NCI-H146 treated with DMSO at 0.1 percent for 48 hours (cell line): ENCODE measurements around the gene HPS4.

ENCODE experiments used
- DNase-seq: peaks from one replicate; lab custom pipeline; 2025; ENCODE audit not compliant: unreplicated experiment; lab: John Stamatoyannopoulos, UW

HPS4 gene

DNA sequence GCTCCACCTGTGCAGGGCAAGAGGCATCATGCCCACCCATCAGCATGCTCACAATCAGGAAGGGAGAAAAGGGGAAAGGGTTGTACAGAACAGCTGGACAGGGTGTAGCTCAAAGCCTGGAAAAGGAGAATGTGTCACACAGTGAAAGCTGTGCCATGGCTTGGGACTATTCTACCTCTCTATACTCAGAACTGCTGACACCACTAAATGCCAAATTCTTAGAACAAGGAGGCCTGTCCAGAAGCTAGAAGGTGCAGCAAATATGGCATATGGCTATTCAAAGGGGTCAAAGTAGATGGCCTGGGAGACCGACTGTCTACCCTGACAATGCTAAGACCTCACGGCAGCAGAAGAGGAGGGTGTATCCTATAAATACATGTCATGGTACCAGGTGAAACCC lies 12.8 kb downstream of the HPS4 start:
- DNase-seq: no peak

DNA sequence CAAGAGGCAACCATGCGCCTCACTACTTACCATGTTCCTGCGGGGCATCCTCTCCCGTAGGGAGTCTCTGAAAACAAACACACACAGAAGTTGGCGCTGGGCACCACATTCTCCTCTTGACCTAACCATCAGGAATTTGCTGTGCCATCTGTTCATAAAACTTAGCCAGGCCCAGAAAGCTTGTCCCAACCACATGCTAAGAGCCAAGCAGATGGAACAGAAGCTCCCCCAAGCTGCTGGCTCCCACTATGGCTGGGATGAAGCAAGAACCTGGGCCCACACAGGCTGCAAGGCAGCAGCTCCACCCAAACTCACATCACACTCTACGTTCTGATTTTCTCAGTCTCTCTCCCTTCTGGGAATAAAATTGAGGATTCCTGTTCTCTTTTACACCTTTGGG lies 17.4 kb downstream of the HPS4 start:
- no peak for DNase-seq

DNA sequence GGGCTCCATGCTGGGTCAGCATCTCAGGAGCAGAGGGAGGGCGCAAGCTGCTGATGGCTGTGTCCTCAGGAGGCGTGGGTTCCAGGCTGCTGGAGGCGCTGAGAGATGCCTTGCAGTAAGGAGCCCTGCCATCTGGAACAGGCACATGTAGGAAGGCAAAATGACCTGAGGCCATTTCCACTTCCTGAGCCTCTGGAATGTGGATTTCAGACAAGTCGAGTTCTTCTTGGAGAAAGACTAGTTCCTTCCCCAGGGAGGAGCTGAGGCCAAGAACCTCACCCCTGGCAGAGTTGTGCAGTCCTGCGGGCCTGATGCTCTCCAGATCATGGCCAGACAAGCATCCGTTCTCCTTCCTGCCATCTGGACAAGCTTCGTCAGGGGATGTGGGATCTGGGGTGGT lies 19.3 kb downstream of the HPS4 start:
- no peak for DNase-seq

DNA sequence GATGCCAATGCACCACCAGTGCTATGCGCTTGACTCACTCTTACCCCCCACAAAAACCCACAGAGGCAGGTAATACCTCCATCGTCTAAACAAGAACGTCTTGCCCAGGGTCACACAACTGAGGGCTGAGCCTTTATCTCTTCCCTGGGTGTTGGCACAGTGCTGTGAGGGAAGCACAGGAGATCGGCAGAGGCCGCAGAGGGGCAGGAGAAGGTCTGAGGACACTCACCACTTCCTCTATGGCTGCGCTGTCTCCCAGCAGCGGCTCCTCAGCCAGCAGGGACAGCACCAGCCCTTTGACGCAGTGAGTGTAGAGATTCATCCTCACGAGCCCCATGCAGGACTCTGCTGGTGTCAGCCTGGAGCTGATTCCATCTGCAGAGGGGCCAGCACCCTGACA lies 19.9 kb downstream of the HPS4 start:
- no peak for DNase-seq

DNA sequence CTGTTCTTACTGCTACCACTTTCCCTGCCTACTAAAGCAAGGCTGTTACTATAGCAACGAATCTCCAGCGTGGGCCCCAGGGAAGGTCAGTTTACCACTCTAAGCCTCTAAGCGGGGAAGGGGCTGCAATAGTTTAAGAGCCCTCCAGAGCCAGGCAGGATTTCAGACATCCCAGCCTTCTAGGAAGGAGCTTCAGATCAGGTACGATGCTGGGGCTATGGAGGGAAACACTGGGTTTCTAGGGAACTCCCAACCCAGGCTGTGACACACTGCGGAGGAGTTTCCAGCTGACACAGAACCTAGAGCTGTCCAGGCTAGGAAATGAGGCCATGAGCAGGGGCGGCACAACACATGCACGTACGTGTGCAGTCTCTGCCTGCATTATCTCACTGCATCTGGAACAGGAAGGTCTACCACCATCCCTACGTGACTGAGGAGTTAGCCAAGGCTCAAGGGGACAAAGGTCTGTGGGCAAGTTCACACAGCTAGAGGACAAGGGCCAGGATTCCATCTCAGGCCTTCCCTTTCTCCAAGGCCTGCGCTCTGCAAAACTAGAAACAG lies 20.4 kb downstream of the HPS4 start:
- DNase-seq: no peak

DNA sequence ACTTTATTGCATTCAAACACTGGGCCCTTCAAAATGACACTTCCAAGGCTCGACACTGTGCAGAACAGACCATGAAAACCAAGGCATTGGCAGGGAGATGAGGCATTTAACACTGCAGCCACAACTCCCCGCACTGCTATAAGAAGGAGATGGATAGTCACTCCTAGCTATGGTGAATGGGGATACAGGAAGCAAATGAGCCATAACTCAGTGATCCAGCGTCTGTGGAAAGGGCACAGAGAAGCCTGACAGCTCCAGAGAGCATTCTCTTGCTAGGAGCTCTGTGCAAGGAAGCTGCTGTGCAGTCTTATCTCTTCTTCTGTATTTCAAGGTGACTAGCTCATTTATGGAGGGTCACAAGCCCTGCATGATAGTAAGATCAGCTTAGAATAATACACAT lies 20.9 kb downstream of the HPS4 start:
- DNase-seq: no peak

DNA sequence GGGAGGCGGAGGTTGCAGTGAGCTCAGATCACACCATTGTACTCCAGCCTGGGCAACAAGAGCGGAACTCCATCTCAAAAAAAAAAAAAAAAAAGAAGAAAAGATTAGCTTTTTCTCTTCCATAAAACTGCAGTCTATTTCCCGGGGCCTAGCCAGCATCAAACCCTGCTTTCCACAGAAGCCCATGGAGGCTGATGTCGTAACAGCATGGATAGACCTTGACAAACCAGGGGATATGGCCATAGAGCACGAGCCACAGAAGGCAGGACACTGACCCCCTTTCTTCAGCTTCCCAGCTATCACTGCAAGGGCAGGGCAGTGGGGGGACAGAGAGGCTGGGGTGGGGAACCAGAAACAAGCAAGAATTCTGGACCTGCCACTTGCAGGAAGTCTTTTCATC lies 21.5 kb downstream of the HPS4 start:
- DNase-seq: no peak

DNA sequence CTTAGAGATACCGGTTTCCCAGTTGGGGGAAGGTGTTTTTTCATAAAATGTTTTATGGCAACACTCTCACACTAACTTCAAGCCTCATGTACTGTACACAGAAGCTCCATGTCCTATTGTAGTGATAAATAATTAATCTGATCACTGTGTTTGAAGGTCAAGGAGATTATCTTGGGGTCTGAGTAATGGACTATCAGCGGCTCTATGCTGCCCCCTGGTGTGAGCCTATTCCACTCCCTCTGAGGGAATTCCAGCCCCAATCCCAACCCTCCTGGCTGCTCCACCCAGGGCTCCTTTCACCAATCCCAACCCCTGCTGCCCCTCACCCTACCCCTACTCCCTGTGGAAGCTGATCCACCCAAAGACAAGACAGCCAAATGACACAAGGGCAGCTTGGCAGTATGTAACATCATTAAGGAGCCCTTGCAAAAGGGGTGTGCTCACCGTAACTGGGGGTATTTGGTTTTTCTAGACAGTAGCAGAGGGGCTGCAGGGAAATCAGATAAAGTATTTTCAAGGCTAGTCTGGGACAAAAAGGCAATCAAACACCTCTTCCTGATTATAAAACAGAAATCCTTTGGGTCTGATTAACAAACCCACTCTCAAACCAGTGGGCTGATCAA lies 22.3 kb downstream of the HPS4 start:
- DNase-seq: peak; percentile 2

DNA sequence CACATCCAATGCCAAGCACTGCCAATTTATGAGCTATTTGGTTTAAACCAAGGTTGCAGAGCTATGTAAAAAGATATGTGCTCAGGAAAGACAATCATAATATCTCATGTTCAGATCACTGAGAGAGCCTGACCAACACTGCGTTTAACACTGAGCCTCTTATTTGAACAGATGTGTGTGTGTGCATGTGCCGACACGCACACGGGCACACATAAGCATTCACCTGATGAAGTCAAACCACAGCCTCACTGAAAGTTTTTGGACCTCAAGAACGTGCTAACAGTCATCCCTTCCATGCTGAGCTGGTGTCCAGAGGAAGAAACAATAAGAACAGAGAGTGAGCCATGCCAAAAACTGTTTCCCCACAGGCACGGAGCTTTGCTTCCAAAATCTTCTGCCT lies 23.4 kb downstream of the HPS4 start:
- no peak for DNase-seq

DNA sequence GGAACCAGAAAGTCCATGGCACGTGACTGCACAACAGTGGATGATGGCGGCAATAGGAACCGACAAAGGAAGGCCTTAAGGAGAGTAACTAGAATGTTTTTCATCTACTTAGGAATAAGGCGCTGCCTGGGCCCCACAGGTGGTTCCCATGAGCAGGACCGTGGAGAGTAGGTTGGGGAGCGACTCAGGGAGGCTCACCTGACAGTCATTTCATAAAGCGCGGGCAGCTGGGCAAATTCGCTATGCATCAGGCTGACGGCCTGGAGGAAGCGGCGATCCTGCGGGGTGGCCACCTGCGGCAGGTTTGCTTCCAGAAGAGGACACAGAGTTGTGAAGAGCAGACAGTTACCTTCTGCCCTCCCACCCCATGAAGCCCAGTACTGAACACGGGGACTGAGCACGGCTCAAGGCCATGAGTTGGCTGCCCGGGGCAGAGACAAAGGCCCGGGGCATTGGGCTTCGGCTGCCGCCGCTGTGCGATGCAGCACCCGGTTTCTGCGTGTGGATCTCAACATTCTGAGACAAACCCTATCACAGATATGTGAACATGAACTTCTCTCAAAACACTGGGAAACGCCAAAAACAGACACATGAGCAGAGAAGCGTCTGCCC lies 25.8 kb downstream of the HPS4 start:
- no peak for DNase-seq

DNA sequence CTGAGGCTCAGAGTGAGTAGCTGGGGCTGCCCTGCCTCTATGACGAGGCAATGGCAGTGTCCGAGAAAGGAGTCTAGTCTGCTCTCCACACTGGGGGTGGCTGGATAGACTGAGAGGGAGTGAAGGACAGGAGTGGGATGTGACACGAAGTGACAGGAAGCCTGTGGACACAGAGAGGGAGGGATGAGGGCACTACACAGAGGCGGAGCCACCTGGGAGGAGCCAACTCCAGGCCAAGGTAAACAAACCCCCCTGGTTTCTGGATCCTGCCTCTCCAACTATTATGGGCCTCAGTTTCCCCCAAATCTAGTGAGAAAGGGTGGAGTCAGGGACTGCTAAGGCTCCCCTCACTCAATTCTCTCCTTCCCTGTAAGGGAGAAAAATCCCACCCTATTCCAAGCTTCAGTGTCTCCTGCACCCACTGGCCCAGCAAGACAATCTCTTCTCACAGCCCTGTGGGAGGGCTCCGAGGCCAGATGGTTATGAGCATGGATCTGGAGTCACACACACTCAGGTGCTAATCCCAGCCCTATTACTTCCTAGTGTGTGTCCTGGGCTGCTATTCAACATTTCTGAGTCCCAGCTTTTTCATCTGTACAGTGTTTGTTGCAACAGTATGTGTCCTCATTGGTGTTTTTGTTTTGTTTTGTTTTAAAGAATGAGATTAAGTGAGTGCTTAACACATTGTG lies 29.6 kb downstream of the HPS4 start:
- no peak for DNase-seq

DNA sequence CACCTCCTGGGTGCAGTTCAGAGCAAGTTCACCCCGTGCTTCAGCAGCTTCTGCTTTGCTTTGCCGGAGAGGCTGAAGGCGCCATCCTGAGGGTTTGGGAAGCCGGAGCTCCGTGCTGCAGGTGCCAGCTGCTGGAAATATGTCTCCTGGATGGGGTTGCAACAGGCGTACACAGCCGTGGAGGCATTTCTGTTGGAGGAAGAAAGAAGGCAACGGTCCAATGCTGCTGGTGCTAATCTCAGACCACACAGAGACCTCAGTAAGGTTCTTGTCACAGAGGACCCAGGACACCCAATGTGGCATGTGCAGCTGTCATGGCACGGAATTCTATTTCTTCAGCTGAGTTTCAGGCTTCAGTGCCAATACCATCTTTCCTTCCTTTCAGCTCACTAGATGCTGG lies 30.4 kb downstream of the HPS4 start:
- no peak for DNase-seq

DNA sequence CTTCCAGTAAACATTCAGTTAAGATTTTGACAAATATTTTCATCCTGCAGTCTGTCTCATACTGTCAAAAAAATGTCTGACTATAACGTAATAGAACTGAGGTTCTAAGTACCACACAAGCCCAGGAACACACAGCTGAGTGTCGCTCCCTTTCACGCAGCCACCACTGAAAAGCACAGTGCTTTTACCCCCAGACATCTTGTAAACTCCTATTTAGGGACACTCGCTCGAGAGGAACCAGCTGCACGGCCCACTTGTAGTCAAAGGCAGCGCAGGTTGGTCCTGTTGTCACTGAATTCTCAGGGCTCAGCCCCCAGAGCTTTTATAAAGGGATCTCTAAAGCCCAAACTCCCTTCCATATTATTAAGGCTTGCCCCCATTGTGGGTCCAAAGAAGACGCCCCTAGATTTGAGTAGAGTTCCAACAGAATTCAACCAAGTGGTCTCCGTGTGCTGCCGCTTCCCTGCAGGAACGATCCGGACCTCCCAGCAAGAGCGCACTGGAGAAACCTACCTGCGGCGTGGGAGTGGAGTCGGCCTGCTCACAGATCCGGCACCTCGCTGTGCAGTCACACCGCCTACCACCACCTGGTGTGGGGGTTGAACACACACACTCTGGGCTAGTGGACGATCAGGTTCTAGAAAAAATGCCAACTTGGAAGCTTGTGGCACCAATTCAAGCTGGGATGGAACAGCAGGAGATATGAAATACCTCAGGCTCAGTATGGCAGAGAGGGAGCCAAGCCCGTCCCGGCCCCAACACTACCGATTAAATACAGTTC lies 31.2 kb downstream of the HPS4 start:
- DNase-seq: no peak

DNA sequence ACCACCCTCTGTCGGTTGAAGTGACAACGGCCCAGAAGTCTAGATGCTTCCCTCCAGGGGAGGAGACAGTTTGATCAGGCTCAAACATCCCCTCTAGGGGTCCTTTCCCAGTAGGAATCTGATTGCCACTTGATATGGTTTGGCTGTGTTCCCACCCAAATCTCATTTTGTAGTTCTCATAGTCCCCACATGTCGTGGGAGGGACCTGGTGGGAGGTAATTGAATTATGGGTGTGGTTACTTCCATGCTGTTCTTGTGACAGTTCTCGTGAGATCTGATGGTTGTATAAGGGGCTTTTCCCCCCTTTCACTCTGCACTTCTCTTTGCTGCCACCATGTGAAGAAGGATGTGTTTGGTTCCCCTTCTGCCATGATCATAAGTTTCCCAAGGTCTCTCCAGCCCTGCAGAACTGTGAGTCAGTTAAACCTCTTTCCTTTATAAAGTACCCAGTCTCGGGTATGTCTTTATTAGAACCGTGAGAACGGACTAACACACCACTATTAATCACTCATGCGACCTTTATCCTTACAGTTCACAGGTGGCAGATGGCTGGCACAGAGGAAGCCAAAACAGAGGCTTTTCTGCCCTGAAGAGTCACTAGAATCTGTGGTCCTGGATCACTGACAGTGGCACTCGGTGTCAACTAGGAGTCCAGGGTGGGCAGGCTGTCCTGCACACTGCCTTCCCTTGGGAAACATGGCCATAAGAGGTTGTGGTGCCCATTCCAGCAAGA lies 33.0 kb downstream of the HPS4 start:
- DNase-seq: no peak

DNA sequence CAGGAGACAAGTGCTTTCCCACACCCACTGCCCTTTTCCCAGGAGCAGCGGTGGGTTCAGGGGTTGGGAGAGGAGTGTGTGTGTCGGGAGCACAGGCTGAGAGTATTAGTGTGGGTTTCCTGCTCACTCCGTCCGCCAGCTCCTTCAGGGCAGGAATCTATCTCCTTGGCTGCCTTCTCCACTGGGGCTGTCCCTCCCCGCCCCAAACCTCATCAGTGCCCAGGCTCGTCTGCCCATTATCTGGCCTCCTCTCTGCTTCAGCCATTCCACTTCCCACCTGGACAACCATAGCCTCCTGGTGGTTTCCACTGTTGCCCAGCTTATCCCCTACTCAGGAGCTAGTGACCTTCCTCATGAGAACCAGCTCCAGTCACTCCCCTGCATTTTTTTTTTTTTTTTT lies 34.6 kb downstream of the HPS4 start:
- DNase-seq: no peak

DNA sequence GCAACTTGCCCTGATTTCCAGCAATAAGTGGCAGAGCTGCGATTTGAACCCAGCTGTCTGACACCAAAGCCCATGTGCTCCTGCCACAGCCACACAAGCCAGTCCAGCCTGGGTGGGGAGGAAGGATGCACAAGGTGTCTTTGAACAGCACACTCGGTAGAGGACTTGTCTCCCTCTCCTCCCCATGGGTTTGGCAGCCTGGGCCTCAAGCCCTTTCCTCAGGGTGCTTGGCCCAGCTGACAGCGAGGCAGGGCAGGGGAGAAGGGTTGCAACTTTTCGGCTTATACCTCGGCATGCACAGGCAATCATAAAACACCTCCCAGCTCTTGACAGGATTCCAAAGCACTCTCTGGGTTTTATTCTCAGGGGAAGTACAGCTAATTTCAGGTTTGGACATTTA lies 35.2 kb downstream of the HPS4 start:
- DNase-seq: no peak

DNA sequence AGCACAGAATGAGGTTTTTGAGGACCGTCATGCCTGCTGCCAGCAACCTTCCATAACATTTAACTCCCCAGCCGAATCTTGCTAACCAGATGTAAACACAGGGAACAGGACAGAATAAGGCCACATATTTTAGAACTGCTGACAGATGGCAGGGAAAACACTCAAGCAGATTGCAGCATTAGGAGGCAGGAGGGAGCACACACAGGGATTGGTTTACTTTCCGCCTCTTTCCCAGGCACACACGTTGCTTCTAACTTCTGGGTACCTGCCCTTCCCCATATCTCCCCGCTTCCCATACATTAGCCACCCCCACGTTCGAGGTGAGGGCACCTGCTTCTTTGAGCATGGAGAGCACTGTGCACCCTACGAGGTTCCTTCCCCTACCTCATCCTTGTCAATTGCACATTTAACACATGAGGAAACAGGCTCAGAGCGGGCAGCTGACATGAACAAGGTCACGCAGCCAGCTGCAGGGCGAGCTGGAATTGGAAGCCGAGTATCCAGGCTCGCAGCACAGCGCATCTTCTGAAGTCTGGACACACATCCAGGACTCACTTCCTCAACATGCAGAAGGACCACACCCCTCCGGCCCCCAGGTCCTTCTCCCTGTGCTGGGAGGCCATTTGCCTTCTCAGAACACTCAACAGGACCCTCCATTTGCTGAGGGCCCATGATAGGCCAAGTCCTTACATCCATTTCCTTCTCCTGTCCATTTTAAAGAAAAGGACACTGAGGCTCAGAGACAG lies 35.8 kb downstream of the HPS4 start:
- DNase-seq: no peak

DNA sequence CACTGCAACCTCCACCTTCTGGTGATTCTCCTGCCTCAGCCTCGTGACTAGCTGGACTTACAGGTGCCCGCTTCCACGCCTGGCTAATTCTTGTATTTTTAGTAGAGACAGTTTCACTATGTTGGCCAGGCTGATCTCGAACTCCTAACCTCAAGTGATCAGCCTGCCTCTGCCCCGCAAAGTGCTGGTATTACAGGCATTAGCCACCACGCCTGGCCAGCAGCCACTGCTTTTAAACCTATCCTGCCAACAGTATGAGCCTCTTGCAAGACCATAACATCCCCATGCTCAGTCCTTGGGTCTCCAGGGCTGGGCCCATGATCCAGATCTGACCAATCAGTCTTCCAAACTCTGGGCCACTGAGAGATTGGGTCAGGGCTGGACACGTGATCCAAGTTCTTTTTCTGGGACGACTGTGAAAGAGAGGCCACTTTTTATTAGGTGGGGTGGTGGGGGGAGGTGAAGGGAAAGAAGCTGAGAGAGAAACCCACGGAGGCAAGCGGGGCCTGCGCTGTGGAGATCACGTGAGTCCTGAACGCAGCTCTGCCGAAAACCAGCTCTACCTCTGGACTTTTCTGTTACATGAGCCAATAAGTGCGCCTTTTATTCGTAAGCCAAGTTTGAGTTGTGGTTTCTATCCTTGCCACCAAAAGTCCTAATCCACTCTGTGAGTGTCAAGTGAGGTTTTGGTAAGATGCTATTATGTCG lies 36.6 kb downstream of the HPS4 start:
- no peak for DNase-seq

DNA sequence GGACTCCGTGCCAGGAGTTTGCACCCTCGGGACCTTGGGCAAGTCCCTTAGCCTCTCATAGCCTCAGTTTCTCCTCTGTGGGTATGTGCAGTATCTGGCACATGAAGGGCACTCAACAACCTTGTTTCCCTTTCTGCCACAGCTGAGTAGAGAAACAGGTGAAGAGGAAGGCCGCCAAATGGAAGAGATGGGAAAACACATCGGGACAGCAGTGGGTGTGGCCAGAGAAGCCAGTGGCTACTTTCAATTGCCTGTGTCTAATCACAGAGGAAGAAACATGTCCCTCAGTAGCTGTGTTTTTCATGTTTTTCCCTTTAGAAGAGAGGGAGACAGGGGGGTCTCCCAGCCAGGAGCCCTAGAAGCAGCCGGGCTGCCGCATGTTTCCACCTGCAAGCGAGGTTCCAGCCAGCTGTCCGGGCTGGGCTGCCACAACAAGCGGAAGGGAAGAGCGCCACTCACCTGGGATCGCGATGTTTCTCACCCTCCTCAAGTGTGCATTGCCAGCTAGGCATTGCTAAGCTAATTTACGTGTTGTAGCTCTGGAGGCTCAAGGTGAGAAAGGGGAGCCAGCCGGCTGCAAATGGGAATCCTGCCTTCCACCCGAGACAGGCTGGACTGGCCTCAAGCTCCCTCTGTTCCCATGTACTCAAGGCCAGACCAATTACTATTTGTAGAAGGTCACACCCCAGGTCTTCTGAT lies 37.9 kb downstream of the HPS4 start:
- DNase-seq: no peak
